GM19193 (cell line): ENCODE data around the gene CALML6.

ENCODE experiments used
- POLR2A ChIP-seq: IDR thresholded peaks from 4 replicates; pipeline ENCODE4 v1.6.1; 2011; ENCODE audit not compliant: insufficient read depth, insufficient read length; ENCODE audit errors: extremely low read depth

CALML6 gene

GRCh38 chr1:1941211-1941841 lies 26.3 kb downstream of the CALML6 start:
- TF ChIP-seq POLR2A, result no peak

- no peak for TF ChIP-seq POLR2A
Measured at GRCh38 chr1:1941868-1942752, 27.1 kb downstream of the CALML6 start.

- TF ChIP-seq POLR2A, result no peak
Measured at GRCh38 chr1:1942753-1943656, 27.9 kb downstream of the CALML6 start.

GRCh38 chr1:1943834-1944570 lies 28.9 kb downstream of the CALML6 start:
- TF ChIP-seq POLR2A, result no peak

- TF ChIP-seq POLR2A, result no peak
Measured at GRCh38 chr1:1945782-1946393, 30.8 kb downstream of the CALML6 start.

GRCh38 chr1:1946540-1946939 lies 31.5 kb downstream of the CALML6 start:
- no peak for TF ChIP-seq POLR2A

- no peak for TF ChIP-seq POLR2A
Measured at GRCh38 chr1:1947493-1947892, 32.4 kb downstream of the CALML6 start.

GRCh38 chr1:1948783-1949182 lies 33.7 kb downstream of the CALML6 start:
- TF ChIP-seq POLR2A, result no peak

- TF ChIP-seq POLR2A, result no peak
Measured at GRCh38 chr1:1950940-1951339, 35.9 kb downstream of the CALML6 start.

GRCh38 chr1:1954015-1954414 lies 39.0 kb downstream of the CALML6 start:
- TF ChIP-seq POLR2A, result no peak

- no peak for TF ChIP-seq POLR2A
Measured at GRCh38 chr1:1954831-1955441, 39.9 kb downstream of the CALML6 start.

- no peak for TF ChIP-seq POLR2A
Measured at GRCh38 chr1:1955621-1956094, 40.6 kb downstream of the CALML6 start.

- TF ChIP-seq POLR2A, result no peak
Measured at GRCh38 chr1:1956101-1956500, 41.0 kb downstream of the CALML6 start.
